ENCODE measurements around the gene NPAS3.

GRCh38 chr14:33165926-33166289 is 227.2 kb downstream of the NPAS3 start:
- TF ChIP-seq CTCF (IDR thresholded peaks at IDR 0.05): no peak
- TF ChIP-seq POLR2A (IDR thresholded peaks at IDR 0.05): no peak

Data from uterus (tissue), 2 donors.